Right renal pelvis (tissue), 4 donors: ENCODE measurements around the gene MUC4. TPM values are rescaled to one million over a fixed set of nuclear protein-coding genes. Genes with fewer than 3 reads are reported as not detected.
"Not testable (repeated sequence)": the region's sequence is repeated elsewhere in the genome, so short reads cannot be mapped to it uniquely, and the experiment has no call there.

Experiments
- DNase-seq, 4 donors: peaks; one replicate each; pipeline ENCODE4 v3.0.0-alpha.2; 2013; ENCODE audit warnings: low read depth in 4 of 4, low spot score in 3 of 4, missing footprints in 1 of 4
- polyA plus RNA-seq, 4 donors: library from polyadenylated mRNA; unstranded; fragments of 120-200 nt; gene quantifications; one replicate each; pipeline ENCODE4 v1.2.1, GENCODE V29; 2013; ENCODE audit not compliant: insufficient read length in 4 of 4

MUC4 gene
- polyA plus RNA-seq, 4 donors: 0.62 to 2.1 (median 0.85) TPM

GRCh38 chr3:195763076-195763830, 48.5 kb downstream of the MUC4 start:
- DNase-seq: no peak

- DNase-seq: no peak
These were observed 49.1 kb downstream of the MUC4 start for GRCh38 chr3:195762611-195763010.

- DNase-seq: no peak
These were observed 49.5 kb downstream of the MUC4 start for GRCh38 chr3:195762249-195762585.

GRCh38 chr3:195761567-195762248, 50.0 kb downstream of the MUC4 start:
- DNase-seq: no peak

GRCh38 chr3:195761123-195761566, 50.6 kb downstream of the MUC4 start:
- no peak for DNase-seq

GRCh38 chr3:195760345-195761122, 51.2 kb downstream of the MUC4 start:
- DNase-seq: peak in 1 of 4 donors; percentile 31

GRCh38 chr3:195758721-195759353, 52.9 kb downstream of the MUC4 start:
- no peak for DNase-seq

- DNase-seq: no peak
These were observed 53.9 kb downstream of the MUC4 start for GRCh38 chr3:195757827-195758226.

GRCh38 chr3:195757438-195757770, 54.3 kb downstream of the MUC4 start:
- DNase-seq: no peak

- no peak for DNase-seq
These were observed 55.7 kb downstream of the MUC4 start for GRCh38 chr3:195755791-195756676.

GRCh38 chr3:195755391-195755790, 56.3 kb downstream of the MUC4 start:
- no peak for DNase-seq

GRCh38 chr3:195754906-195755305, 56.8 kb downstream of the MUC4 start:
- DNase-seq: no peak

- DNase-seq: no peak
These were observed 57.6 kb downstream of the MUC4 start for GRCh38 chr3:195754141-195754540.

- DNase-seq: no peak
These were observed 58.1 kb downstream of the MUC4 start for GRCh38 chr3:195753581-195753980.

- DNase-seq: no peak
These were observed 59.0 kb downstream of the MUC4 start for GRCh38 chr3:195752546-195753331.

- DNase-seq: no peak
These were observed 59.7 kb downstream of the MUC4 start for GRCh38 chr3:195752066-195752465.

- DNase-seq: no peak
These were observed 60.2 kb downstream of the MUC4 start for GRCh38 chr3:195751560-195751959.

- DNase-seq: no peak
These were observed 60.8 kb downstream of the MUC4 start for GRCh38 chr3:195750797-195751520.

- not testable (repeated sequence) for DNase-seq
These were observed 62.6 kb downstream of the MUC4 start for GRCh38 chr3:195749101-195749500.
